Upper lobe of right lung (tissue), 1 donor: Measurements from ENCODE around the gene CTDSP2. TPM values are rescaled to one million over a fixed set of nuclear protein-coding genes. Genes with fewer than 3 reads are reported as not detected.
"Not testable (repeated sequence)": the region's sequence is repeated elsewhere in the genome, so short reads cannot be mapped to it uniquely, and the experiment has no call there.

ENCODE experiments used
- ATAC-seq: fragments of 200-7000 bp; cut with Tn5 transposase; one replicate; pipeline ENCODE4 v1.9.1; 2020; ENCODE audit warnings: mild to moderate bottlenecking, moderate library complexity
- DNase-seq: peaks from one replicate; pipeline ENCODE4 v3.0.0-alpha.2; 2020
- H3K27ac ChIP-seq: fragments of 200-600 bp; one replicate; pipeline ENCODE4 v1.8.0; 2022
- H3K27me3 ChIP-seq: fragments of 200-600 bp; one replicate; pipeline ENCODE4 v1.8.0; 2022; ENCODE audit warnings: mild to moderate bottlenecking
- H3K36me3 ChIP-seq: fragments of 200-600 bp; one replicate; pipeline ENCODE4 v1.8.0; 2022
- H3K4me1 ChIP-seq: fragments of 200-600 bp; one replicate; pipeline ENCODE4 v1.8.0; 2022
- H3K4me3 ChIP-seq: fragments of 200-600 bp; one replicate; pipeline ENCODE4 v1.8.0; 2022; ENCODE audit warnings: mild to moderate bottlenecking
- H3K9me3 ChIP-seq: fragments of 200-600 bp; one replicate; pipeline ENCODE4 v1.8.0; 2022
- intact Hi-C: fragments of 100-400 bp; cut with DNase I; formaldehyde crosslinking; loops from one replicate; pipeline ENCODE4 v1.11.0; 2022
- total RNA-seq: library from RNA; stranded (reverse); fragmentation: NEBNext Ultra II Directional; extraction: Animal tissue kit (Norgen Biotek cat#: 25700); gene quantifications from one replicate; pipeline ENCODE4 v1.2.1, GENCODE V29; 2021
- TF ChIP-seq, protein P1 (sequence below): fragments of 200-600 bp; IDR thresholded peaks from one replicate; pipeline ENCODE4 v1.8.0; 2022; ENCODE audit warnings: antibody characterized with exemption
- donor health status: DM: no; HTN: yes; CAD: no; lungs with severe emphysema.

Gene CTDSP2
- total RNA-seq, 1 donor from 2014 or later: 217 TPM

DNA sequence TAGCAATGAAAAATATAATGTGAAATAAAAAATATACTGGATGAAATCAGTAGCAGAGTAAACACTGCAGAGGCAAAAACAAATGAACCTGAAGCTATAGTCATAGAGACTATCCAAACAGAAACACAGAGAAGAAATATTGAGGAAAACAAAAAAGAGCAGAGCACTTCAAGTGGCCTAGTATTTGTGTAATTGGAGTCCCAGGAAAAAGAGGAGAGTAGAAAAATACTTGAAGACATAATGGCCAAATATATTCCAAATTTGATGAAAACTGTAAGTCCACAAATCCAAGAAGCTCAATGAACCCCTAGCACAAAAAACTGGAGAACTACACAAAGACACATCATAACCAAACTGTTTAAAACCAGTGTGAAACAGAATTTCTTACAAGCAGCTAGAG, 37.2 kb upstream of the CTDSP2 start:
- Histone ChIP-seq H3K4me1 (peaks cover 14% of the 10 kb centered on the region), H3K36me3 (no peaks in the 10 kb centered on the region), H3K27ac (no peak overlapping the region), H3K9me3 (no peaks in the 10 kb centered on the region), H3K4me3 (no peak overlapping the region), H3K27me3 (no peaks in the 10 kb centered on the region)
- no peak for ATAC-seq
- intact Hi-C loops: no loop called here
- TF ChIP-seq, protein P1, sequence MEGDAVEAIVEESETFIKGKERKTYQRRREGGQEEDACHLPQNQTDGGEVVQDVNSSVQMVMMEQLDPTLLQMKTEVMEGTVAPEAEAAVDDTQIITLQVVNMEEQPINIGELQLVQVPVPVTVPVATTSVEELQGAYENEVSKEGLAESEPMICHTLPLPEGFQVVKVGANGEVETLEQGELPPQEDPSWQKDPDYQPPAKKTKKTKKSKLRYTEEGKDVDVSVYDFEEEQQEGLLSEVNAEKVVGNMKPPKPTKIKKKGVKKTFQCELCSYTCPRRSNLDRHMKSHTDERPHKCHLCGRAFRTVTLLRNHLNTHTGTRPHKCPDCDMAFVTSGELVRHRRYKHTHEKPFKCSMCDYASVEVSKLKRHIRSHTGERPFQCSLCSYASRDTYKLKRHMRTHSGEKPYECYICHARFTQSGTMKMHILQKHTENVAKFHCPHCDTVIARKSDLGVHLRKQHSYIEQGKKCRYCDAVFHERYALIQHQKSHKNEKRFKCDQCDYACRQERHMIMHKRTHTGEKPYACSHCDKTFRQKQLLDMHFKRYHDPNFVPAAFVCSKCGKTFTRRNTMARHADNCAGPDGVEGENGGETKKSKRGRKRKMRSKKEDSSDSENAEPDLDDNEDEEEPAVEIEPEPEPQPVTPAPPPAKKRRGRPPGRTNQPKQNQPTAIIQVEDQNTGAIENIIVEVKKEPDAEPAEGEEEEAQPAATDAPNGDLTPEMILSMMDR: no peak
- DNase-seq: no peak

DNA sequence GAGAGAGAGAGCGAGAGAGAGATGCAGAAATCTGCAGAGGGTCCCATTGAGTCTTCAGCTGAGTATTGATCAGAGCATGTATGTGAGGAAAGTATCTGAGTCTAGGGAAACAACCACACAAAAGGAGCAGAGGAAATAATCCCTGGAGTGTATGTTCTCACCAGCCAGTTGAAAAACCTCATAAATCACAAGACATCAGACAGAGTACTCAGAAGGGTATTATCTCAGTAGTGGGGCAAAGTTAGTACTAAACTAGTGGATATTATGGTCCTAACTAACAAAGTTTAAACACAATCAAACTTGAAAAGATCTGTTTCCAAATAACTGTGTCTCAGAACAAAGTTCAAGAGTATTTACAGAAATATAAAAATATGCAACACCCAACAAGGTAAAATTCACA, 36.5 kb upstream of the CTDSP2 start:
- DNase-seq (no peak), ATAC-seq (no peak)
- Histone ChIP-seq H3K27ac (no peak overlapping the region), H3K27me3 (no peaks in the 10 kb centered on the region), H3K9me3 (no peaks in the 10 kb centered on the region), H3K4me3 (no peak overlapping the region), H3K4me1 (peaks cover 7% of the 10 kb centered on the region), H3K36me3 (no peaks in the 10 kb centered on the region)
- TF ChIP-seq, protein P1: no peak
- intact Hi-C loops: no loop called here

DNA sequence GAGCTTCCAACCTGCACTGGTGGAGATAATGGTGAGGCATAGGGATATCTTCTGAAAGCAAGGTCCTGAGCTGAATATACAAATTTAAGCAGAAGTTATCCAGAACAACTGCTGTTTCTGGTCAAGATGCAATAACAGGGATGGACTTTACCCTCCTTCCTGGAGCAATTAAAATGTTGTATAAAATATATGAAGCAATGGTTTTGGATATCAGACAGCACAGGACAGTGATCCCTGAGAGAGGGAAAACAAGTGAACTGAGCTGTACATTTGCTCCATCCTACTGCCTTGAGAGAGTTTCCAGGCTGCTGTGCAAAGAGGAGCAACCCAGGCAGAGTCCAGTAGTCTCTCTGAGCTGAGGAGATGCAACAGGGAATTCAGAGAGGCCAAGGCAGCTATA, 36.0 kb upstream of the CTDSP2 start:
- no peak for DNase-seq
- no peak overlapping the region for H3K27ac ChIP-seq
- ATAC-seq: no peak
- TF ChIP-seq, protein P1: no peak
- H3K9me3 ChIP-seq: no peaks in the 10 kb centered on the region
- H3K27me3 ChIP-seq: no peaks in the 10 kb centered on the region
- peaks cover 3% of the 10 kb centered on the region for H3K4me1 ChIP-seq
- intact Hi-C loops: no loop called here
- no peaks in the 10 kb centered on the region for H3K36me3 ChIP-seq
- H3K4me3 ChIP-seq: no peak overlapping the region

DNA sequence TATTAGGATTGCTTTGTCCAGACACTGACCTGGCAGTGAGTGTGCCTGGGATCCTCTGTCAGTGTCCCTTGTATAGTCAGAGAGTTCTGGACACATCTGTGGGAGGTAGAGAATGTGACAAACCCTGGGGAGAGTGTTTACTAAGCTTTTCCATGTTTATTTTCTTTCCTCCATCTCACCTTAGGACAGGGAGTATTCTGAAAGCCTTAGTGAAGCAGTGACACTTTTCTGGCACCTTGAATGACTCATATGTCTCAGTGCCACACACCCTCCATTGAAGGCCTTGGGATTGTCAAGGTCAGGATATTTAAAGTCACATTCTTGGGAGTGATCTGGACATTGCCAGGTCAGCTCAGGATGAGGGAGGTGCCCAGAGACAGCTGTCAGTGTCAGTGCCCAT, 34.9 kb upstream of the CTDSP2 start:
- ATAC-seq (peak; percentile 36), DNase-seq (no peak)
- Histone ChIP-seq H3K27ac (no peak overlapping the region), H3K9me3 (no peaks in the 10 kb centered on the region), H3K4me3 (no peak overlapping the region), H3K4me1 (no peaks in the 10 kb centered on the region), H3K36me3 (no peaks in the 10 kb centered on the region), H3K27me3 (no peaks in the 10 kb centered on the region)
- TF ChIP-seq, protein P1: no peak
- intact Hi-C loops: no loop called here

- ATAC-seq, H3K27me3 ChIP-seq, H3K27ac ChIP-seq, H3K9me3 ChIP-seq, DNase-seq, intact Hi-C loops, H3K36me3 ChIP-seq, H3K4me3 ChIP-seq, H3K4me1 ChIP-seq: not testable (repeated sequence)
These were observed 34.5 kb upstream of the CTDSP2 start for GRCh38 chr12:57881035-57881434.

- H3K36me3 ChIP-seq: no peaks in the 10 kb centered on the region
- no peak overlapping the region for H3K4me3 ChIP-seq
- no peaks in the 10 kb centered on the region for H3K27me3 ChIP-seq
- ATAC-seq (no peak), DNase-seq (no peak)
- H3K9me3 ChIP-seq: no peaks in the 10 kb centered on the region
- TF ChIP-seq, protein P1: no peak
- no peaks in the 10 kb centered on the region for H3K4me1 ChIP-seq
- intact Hi-C loops: no loop called here
- no peak overlapping the region for H3K27ac ChIP-seq
These were observed 31.3 kb upstream of the CTDSP2 start for GRCh38 chr12:57877876-57878275.
